Neuronal stem cell (in vitro differentiated cells): ENCODE results near the gene PCDH10.

Source experiments
- DNase-seq: peaks from one replicate; pipeline ENCODE4 v3.0.0-alpha.2; 2013; ENCODE audit warnings: low spot score
- H2AFZ ChIP-seq: one replicate; pipeline ENCODE4 v1.6.1; 2013; ENCODE audit warnings: mild to moderate bottlenecking, low read length, inconsistent platforms
- H2AK5ac ChIP-seq: 2 replicates; pipeline ENCODE4 v1.6.1; 2013; ENCODE audit warnings: low read depth, mild to moderate bottlenecking, inconsistent platforms, low read length, moderate library complexity, mixed read lengths
- H2BK120ac ChIP-seq: 2 replicates; pipeline ENCODE4 v1.6.1; 2013; ENCODE audit warnings: low read depth, mild to moderate bottlenecking, inconsistent platforms, low read length, moderate library complexity, mixed read lengths
- H2BK12ac ChIP-seq: one replicate; pipeline ENCODE4 v1.6.1; 2013; ENCODE audit warnings: low read length, inconsistent platforms
- H2BK15ac ChIP-seq: 2 replicates; pipeline ENCODE4 v1.6.1; 2013; ENCODE audit warnings: mild to moderate bottlenecking, low read length, inconsistent platforms, mixed read lengths
- H2BK5ac ChIP-seq: one replicate; pipeline ENCODE4 v1.6.1; 2013; ENCODE audit warnings: inconsistent platforms, mild to moderate bottlenecking, low read length, moderate library complexity
- H3K14ac ChIP-seq: one replicate; pipeline ENCODE4 v1.6.1; 2013; ENCODE audit warnings: low read length, inconsistent platforms
- H3K18ac ChIP-seq: 2 replicates; pipeline ENCODE4 v1.6.1; 2013; ENCODE audit warnings: low read length, inconsistent platforms
- H3K23ac ChIP-seq: 2 replicates; pipeline ENCODE4 v1.6.1; 2013; ENCODE audit warnings: low read depth, mild to moderate bottlenecking, mixed read lengths, low read length, inconsistent platforms; ENCODE audit not compliant: poor library complexity
- H3K27ac ChIP-seq: replicated peaks from 3 replicates; pipeline ENCODE4 v1.5.1; 2013; ENCODE audit warnings: low read length, inconsistent platforms
- H3K27me3 ChIP-seq, 3 experiments: 2 replicates each; pipeline ENCODE4 v1.6.1; 2013; ENCODE audit warnings: low read length in 3 of 3, mild to moderate bottlenecking in 2 of 3, inconsistent platforms in 1 of 3, low read depth in 1 of 3, mixed read lengths in 1 of 3, moderate library complexity in 1 of 3; ENCODE audit not compliant: control insufficient read depth in 3 of 3, insufficient read depth in 3 of 3
- H3K36me3 ChIP-seq, 2 donors: replicated peaks in 1 of 2; 2 replicates each; pipeline ENCODE4 v1.6.1; 2013; ENCODE audit warnings: low read length in 2 of 2; ENCODE audit not compliant: control insufficient read depth in 2 of 2, insufficient read depth in 2 of 2
- H3K4ac ChIP-seq: 2 replicates; pipeline ENCODE4 v1.6.1; 2013; ENCODE audit warnings: inconsistent platforms, mild to moderate bottlenecking, low read length, moderate library complexity
- H3K4me1 ChIP-seq, 2 donors: 1 replicate in 1 of 2; 2 replicates in 1 of 2; pipeline ENCODE4 v1.6.1; 2013; ENCODE audit warnings: low read length in 2 of 2, low read depth in 1 of 2; ENCODE audit not compliant: control insufficient read depth in 2 of 2, insufficient read depth in 1 of 2
- H3K4me2 ChIP-seq: one replicate; pipeline ENCODE4 v1.6.1; 2013; ENCODE audit warnings: mild to moderate bottlenecking, low read length, inconsistent platforms; ENCODE audit not compliant: insufficient read depth, poor library complexity, severe bottlenecking
- H3K4me3 ChIP-seq, 2 donors: 2 replicates each; pipeline ENCODE4 v1.5.1; 2013; ENCODE audit warnings: low read length in 2 of 2, mild to moderate bottlenecking in 2 of 2, inconsistent platforms in 1 of 2, moderate library complexity in 1 of 2
- H3K79me1 ChIP-seq: one replicate; pipeline ENCODE4 v1.6.1; 2013; ENCODE audit warnings: low read depth, mild to moderate bottlenecking, inconsistent platforms, low read length, moderate library complexity
- H3K9ac ChIP-seq: one replicate; pipeline ENCODE4 v1.6.1; 2013; ENCODE audit warnings: mild to moderate bottlenecking, low read depth, low read length, inconsistent platforms; ENCODE audit not compliant: poor library complexity
- H3K9me3 ChIP-seq, 2 donors: replicated peaks in 1 of 2; 2 replicates each; pipeline versions ENCODE3 to v1.6.1; 2013; ENCODE audit warnings: low read length in 2 of 2, mild to moderate bottlenecking in 2 of 2, inconsistent platforms in 1 of 2, low read depth in 1 of 2, mixed read lengths in 1 of 2, moderate library complexity in 1 of 2; ENCODE audit not compliant: control insufficient read depth in 2 of 2, insufficient read depth in 1 of 2
- H4K8ac ChIP-seq: one replicate; pipeline ENCODE4 v1.6.1; 2013; ENCODE audit warnings: low read depth, mild to moderate bottlenecking, inconsistent platforms, low read length, moderate library complexity
- H4K91ac ChIP-seq: one replicate; pipeline ENCODE4 v1.6.1; 2013; ENCODE audit warnings: low read length, low read depth, mild to moderate bottlenecking, inconsistent platforms; ENCODE audit not compliant: poor library complexity
- WGBS, 2 donors: extraction: QIAGEN DNeasy Blood & Tissue Kit; methylation state at CpG; one replicate each; pipeline ENCODE4 v1.1.7; 2013; ENCODE audit warnings: missing lambda C conversion rate in 2 of 2, mixed read lengths in 1 of 2; ENCODE audit not compliant: insufficient read length in 2 of 2, insufficient replicate concordance in 1 of 2; ENCODE audit errors: extremely low coverage in 2 of 2; 5-methylcytosine and 5-hydroxymethylcytosine counted together

Gene PCDH10

DNA sequence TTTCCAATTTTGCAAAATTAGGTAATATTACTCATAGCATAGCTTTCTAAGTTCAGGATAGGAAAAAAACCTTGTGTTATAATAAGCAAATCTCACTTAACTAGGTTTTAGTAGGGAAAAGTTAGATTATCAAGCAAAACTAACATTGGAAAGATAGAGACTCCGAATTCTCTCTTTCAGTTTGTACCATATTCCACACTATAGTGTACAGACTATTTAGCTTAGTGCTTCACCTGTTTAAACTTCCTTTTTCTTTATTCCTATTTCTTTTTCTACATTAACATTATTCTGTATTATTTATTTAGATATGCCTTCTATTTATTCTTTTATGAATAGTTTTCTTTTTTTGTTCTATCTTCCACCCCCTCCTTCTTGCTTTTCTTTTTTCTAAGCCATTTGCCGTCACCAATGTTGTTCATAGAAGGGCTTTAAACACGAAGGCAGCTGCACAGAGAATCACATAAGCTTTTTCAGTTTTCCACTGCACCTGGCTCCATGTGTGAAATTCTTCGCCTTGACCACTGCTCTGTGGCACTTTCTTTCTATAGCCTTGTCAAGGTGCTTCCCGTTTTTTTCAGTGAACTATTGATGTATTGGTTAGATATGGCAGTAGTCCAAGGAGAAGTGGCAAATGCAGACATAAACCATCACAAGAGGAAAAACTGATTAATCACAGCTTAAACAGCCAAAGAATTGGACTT, 8.5 kb downstream of the PCDH10 start:
- Histone ChIP-seq H2BK12ac (no peak overlapping the region), H3K4me3 (no peak overlapping the region), H3K9me3 (peaks cover 0 to 1% of the 10 kb centered on the region in 2 donors), H2AFZ (no peak overlapping the region), H3K36me3 (no peaks in the 10 kb centered on the region), H3K23ac (no peak overlapping the region), H3K4ac (no peak overlapping the region), H2AK5ac (no peak overlapping the region), H2BK5ac (no peak overlapping the region), H3K18ac (no peak overlapping the region), H3K79me1 (no peaks in the 10 kb centered on the region), H2BK15ac (no peak overlapping the region), H4K91ac (no peak overlapping the region), H3K27ac (no peak overlapping the region), H2BK120ac (no peak overlapping the region), H4K8ac (no peak overlapping the region), H3K14ac (no peak overlapping the region), H3K9ac (no peak overlapping the region), H3K27me3 (peaks cover 0 to 8% (median 4%) of the 10 kb centered on the region in 3 experiments), H3K4me2 (no peak overlapping the region), H3K4me1 (peaks cover 3 to 4% of the 10 kb centered on the region in 2 donors)
- WGBS, 2 donors, result no CpG with 5 or more reads among the region's 5 CpGs
- no peak for DNase-seq

DNA sequence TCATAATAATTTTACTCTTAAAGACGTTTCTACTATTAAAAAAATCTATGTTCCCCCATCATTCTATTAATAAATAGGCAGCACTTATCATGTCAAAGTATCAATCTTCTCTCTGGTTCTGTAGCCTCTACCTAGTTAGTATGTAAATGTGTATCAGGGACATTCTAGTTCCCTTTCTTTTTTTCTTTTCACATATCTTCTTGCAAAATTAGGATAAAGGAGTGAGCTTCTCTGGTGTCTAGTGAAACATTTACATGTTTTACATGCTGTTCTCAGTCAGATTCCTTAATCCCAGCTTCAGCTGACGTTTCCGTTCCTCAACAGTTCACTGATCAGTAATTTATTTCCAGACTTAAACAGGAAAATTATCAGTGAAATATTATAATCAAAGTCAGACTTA, 11.8 kb downstream of the PCDH10 start:
- Histone ChIP-seq H3K4me2 (no peak overlapping the region), H3K4me1 (peaks cover 2% of the 10 kb centered on the region in 2 donors), H2AK5ac (no peak overlapping the region), H3K4me3 (no peak overlapping the region), H3K4ac (no peak overlapping the region), H2BK12ac (no peak overlapping the region), H3K79me1 (no peaks in the 10 kb centered on the region), H2BK120ac (no peak overlapping the region), H3K18ac (no peak overlapping the region), H4K8ac (no peak overlapping the region), H3K36me3 (no peaks in the 10 kb centered on the region), H3K9me3 (no peaks in the 10 kb centered on the region), H2BK5ac (no peak overlapping the region), H3K14ac (no peak overlapping the region), H2AFZ (no peak overlapping the region), H2BK15ac (no peak overlapping the region), H4K91ac (no peak overlapping the region), H3K9ac (no peak overlapping the region), H3K27ac (no peak overlapping the region), H3K27me3 (no peaks in the 10 kb centered on the region), H3K23ac (no peak overlapping the region)
- no CpG with 5 or more reads among the region's 3 CpGs for WGBS, 2 donors
- no peak for DNase-seq

DNA sequence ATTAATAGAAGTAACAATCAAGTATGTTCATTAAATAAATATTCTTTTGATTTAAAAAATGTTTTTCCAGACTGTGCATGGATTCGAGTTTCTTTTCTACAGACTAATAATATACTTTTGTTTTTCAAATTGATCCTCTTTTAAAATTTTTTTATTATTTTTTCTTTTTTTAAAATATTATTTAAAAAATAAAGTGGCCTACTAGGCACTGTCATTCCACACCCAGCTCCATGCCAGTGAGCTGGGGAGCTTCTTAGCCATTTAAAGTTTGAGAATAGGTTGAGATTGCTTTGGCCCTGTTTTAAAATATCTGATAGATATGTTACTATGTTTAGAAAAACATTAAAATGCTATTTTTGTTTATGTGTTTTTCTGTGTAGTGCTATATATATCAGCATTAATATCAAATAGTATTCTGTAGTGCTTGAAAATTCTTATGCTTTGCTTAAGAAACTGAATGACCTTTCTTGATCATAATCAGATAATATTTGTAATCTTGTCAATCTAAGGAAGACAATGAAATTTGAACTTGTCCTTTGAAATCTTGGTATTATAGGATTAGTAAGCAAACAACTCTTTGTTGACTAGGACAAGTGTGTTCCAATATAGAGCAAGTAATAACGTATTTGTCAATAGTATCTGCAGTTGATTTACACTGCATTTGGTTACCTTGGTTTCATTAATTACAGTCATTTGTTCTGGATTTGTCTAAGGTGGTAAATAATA, 12.6 kb downstream of the PCDH10 start:
- H2BK15ac ChIP-seq, result no peak overlapping the region
- no peak overlapping the region for H3K4me2 ChIP-seq
- H3K9ac ChIP-seq, result no peak overlapping the region
- no peak overlapping the region for H3K4ac ChIP-seq
- H3K9me3 ChIP-seq, result no peaks in the 10 kb centered on the region
- H3K79me1 ChIP-seq, result no peaks in the 10 kb centered on the region
- no peak overlapping the region for H2AFZ ChIP-seq
- H3K18ac ChIP-seq, result no peak overlapping the region
- H3K14ac ChIP-seq, result no peak overlapping the region
- no peaks in the 10 kb centered on the region for H3K27me3 ChIP-seq
- H3K4me1 ChIP-seq, result no peaks in the 10 kb centered on the region
- no peak overlapping the region for H4K91ac ChIP-seq
- no peak overlapping the region for H2BK120ac ChIP-seq
- H3K23ac ChIP-seq, result no peak overlapping the region
- H3K36me3 ChIP-seq, result no peaks in the 10 kb centered on the region
- no peak overlapping the region for H2BK5ac ChIP-seq
- no peak for DNase-seq
- H3K27ac ChIP-seq, result no peak overlapping the region
- no CpG with 5 or more reads among the region's 2 CpGs for WGBS, 2 donors
- H4K8ac ChIP-seq, result no peak overlapping the region
- H2BK12ac ChIP-seq, result no peak overlapping the region
- no peak overlapping the region for H2AK5ac ChIP-seq
- H3K4me3 ChIP-seq, result no peak overlapping the region

DNA sequence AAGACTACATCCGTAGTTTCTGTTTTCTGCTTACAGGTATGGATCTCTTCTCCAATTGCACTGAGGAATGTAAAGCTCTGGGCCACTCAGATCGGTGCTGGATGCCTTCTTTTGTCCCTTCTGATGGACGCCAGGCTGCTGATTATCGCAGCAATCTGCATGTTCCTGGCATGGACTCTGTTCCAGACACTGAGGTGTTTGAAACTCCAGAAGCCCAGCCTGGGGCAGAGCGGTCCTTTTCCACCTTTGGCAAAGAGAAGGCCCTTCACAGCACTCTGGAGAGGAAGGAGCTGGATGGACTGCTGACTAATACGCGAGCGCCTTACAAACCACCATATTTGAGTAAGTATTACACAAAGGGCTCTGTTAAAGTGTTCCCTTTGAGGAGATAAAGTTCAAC, 13.8 kb downstream of the PCDH10 start:
- no peak overlapping the region for H4K91ac ChIP-seq
- no peak overlapping the region for H2BK12ac ChIP-seq
- WGBS, 2 donors, result no CpG with 5 or more reads among the region's 8 CpGs
- no peak overlapping the region for H2BK15ac ChIP-seq
- H3K4me3 ChIP-seq, result no peak overlapping the region
- no peaks in the 10 kb centered on the region for H3K4me1 ChIP-seq
- no peak overlapping the region for H3K27ac ChIP-seq
- H3K14ac ChIP-seq, result no peak overlapping the region
- H3K36me3 ChIP-seq, result no peaks in the 10 kb centered on the region
- no peak for DNase-seq
- no peak overlapping the region for H2AK5ac ChIP-seq
- peak overlapping the region; percentile 57 for H2AFZ ChIP-seq
- no peak overlapping the region for H2BK5ac ChIP-seq
- no peak overlapping the region for H3K4ac ChIP-seq
- no peak overlapping the region for H3K23ac ChIP-seq
- H3K79me1 ChIP-seq, result no peaks in the 10 kb centered on the region
- H3K27me3 ChIP-seq, result no peaks in the 10 kb centered on the region
- H3K9ac ChIP-seq, result no peak overlapping the region
- H3K18ac ChIP-seq, result no peak overlapping the region
- no peak overlapping the region for H4K8ac ChIP-seq
- H3K4me2 ChIP-seq, result no peak overlapping the region
- H3K9me3 ChIP-seq, result no peaks in the 10 kb centered on the region
- no peak overlapping the region for H2BK120ac ChIP-seq
